HEK293T (cell line): ENCODE data around the gene SLC30A7.

Source experiments
- ARNT ChIP-seq: fragments of 450-650 bp; IDR thresholded peaks from 2 replicates; pipeline ENCODE4 v1.6.1; 2017; ENCODE audit warnings: mild to moderate bottlenecking
- ELF4 ChIP-seq: fragments of 450-650 bp; IDR thresholded peaks from 2 replicates; pipeline ENCODE4 v1.6.1; 2017; ENCODE audit warnings: antibody characterized with exemption
- L3MBTL2 ChIP-seq: fragments of 450-650 bp; conservative IDR thresholded peaks from 2 replicates; pipeline ENCODE4 v1.6.1; 2016; ENCODE audit warnings: mild to moderate bottlenecking
- LEF1 ChIP-seq: fragments of 450-650 bp; IDR thresholded peaks from 2 replicates; pipeline ENCODE4 v1.6.1; 2017; ENCODE audit warnings: mild to moderate bottlenecking, borderline replicate concordance
- SP1 ChIP-seq: fragments of 450-650 bp; IDR thresholded peaks from 2 replicates; pipeline ENCODE4 v1.6.1; 2017
- TF ChIP-seq, protein P1 (sequence below): fragments of 450-650 bp; IDR thresholded peaks from 2 replicates; pipeline ENCODE4 v1.6.1; 2016

DNA sequence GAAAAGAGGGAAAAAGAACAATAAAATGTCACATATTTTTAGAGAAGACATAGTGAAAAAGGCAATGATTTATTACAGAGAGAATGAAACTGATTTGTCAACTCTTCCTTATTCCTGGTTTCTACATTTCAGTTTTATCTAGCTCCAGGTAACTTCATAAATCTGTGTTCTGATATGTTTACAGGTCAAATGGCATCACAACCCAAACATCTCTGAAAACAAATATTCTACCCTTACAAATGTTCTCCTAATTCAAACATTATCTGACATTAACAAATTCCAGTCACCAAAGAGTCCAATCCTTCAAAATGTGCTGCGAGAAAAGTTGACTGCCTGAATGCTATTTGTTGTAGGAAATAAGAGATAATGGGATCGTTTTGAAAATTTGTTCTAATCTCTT is 21.5 kb upstream of the SLC30A7 start:
- no peak for TF ChIP-seq SP1
- TF ChIP-seq, protein P1, sequence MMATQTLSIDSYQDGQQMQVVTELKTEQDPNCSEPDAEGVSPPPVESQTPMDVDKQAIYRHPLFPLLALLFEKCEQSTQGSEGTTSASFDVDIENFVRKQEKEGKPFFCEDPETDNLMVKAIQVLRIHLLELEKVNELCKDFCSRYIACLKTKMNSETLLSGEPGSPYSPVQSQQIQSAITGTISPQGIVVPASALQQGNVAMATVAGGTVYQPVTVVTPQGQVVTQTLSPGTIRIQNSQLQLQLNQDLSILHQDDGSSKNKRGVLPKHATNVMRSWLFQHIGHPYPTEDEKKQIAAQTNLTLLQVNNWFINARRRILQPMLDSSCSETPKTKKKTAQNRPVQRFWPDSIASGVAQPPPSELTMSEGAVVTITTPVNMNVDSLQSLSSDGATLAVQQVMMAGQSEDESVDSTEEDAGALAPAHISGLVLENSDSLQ: no peak
- TF ChIP-seq ELF4: no peak
- no peak for TF ChIP-seq LEF1
- TF ChIP-seq ARNT: no peak
- TF ChIP-seq L3MBTL2: no peak
